Stimulated activated CD8-positive, alpha-beta memory T cell treated with anti-CD3 and anti-CD28 coated beads, Interleukin-2, amount 100 ng/mL, for 1 hour (primary cell): ENCODE results near the gene CMTM8.

ENCODE experiments used
- DNase-seq, 2 donors: peaks; one replicate each; pipeline ENCODE4 v3.0.0-alpha.2; 2020; ENCODE audit warnings: low read depth in 2 of 2

The CMTM8 gene

DNA sequence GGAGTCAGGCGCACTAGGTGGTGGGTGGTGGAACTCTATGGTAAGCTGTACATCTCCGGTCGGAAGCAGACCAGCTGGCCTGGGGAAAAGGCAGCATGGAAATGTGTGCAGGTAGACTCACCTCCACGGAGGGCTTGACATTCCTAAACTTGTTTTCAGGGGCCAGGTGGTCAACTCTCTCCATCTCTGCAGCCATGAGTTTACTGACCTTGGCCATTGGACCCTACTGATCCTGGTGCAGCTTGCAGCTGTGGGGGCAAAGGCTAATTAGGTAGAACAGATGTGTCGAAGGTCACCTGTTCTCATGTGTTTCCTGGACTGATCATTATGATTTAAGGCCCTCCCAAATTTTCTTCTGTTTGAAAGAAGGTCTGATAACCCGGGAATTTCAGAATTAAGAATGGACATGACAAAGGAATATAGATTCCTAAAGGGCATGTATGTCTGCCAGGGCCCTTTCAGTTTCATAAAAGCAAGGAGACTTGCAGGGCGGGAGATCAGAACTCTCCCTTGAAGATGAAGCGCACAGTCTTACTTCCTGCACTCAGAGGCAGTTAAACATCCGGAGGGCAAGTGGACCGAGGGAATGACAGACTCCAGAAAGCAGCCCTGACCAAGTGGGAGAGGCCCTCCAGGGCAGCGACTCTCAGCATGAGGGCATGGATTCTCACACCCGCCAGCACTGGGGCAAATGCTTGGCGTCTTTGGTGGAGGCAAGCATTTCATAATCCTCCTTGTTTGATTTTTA lies 97.1 kb downstream of the CMTM8 start:
- DNase-seq: no peak

DNA sequence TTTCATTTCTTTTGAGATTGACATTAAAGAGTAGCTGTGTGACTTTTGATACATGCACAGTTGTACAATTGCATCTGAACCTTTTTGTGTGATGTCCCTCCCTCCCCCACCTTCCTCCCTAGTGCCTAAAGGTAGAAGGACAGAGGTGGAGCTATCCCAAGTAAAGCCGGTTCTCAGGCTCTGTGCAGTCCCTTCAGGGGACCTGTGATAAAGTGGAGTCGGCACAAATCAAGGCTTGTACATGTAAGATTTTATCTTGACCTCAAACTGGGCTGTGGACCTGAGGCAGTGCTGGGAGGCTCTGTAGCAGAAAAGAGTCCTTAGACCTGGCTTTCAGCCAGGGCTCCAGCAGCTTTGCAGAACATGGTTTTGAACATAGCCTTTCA lies 97.6 kb downstream of the CMTM8 start:
- no peak for DNase-seq

DNA sequence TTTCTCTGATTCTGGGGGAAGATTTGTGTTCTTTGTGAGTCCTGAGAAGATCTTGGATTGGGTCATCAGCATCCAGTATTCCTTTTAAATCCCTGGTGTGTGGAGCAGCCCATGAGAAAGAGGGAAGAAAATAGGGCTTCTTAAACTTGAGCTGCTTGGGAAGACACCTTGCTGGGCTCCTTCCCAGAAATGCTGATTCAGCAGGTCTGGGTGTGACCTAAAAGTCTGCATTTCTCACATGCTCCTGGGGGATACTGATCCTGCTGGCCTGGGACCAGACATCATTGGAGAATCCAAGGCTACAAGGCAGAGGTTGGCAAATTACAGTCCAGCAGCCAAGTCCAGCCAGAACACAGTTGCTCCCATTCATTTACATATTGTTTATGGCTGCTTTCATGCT lies 99.0 kb downstream of the CMTM8 start:
- no peak for DNase-seq

DNA sequence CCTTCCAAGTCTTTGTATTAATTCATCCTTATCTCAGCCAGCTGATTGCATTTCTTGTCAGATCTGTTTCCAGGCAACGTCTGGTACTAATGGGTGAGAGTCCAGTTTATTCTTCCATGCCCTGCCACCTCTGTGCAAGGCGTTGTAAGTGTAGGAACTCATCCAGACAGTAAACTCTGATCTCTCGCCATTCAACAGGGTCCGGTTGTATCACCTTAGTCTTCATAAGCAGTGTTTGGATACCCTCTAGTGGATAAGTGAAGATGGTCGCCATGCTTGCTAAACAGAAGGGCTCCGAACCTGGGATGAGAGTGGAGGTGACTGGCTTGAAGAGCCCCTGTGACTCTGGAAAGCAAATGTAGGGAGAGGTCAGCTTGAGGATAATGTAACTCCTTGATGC lies 101.6 kb downstream of the CMTM8 start:
- no peak for DNase-seq

DNA sequence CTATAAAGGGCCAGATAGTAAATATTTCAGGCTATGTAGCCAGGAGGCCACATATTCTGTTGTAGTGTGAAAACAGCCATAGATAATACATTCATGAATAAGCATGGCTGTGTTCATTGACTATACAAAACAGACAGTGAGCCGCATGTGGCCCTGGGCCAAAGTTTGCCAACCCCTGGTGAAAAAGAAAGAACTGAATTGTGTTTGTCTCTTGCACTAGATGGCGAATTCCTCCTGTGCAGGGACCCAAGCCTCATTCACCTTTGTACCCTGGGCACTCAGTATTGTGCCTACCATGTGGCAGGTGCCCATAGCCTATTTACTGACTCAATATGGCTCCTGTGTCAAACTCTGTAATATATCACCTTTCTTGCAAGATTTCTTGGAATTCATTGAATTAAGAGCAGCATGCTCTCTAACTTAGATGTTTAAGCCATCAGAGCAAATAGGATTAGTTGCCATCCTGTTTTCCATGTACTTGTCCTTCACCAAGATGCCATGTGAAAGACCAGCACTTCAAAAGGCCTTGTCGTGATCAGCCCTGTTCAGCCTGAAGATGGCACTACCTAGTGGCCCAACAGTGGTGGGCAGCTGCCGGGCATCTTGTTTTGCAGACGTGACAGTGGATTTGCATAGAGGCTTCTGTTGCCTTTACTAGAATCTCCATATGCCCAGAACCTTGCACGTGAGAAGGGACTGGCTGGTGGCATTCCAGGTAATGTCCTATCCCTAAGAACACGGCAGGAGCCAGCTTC lies 102.3 kb downstream of the CMTM8 start:
- no peak for DNase-seq

DNA sequence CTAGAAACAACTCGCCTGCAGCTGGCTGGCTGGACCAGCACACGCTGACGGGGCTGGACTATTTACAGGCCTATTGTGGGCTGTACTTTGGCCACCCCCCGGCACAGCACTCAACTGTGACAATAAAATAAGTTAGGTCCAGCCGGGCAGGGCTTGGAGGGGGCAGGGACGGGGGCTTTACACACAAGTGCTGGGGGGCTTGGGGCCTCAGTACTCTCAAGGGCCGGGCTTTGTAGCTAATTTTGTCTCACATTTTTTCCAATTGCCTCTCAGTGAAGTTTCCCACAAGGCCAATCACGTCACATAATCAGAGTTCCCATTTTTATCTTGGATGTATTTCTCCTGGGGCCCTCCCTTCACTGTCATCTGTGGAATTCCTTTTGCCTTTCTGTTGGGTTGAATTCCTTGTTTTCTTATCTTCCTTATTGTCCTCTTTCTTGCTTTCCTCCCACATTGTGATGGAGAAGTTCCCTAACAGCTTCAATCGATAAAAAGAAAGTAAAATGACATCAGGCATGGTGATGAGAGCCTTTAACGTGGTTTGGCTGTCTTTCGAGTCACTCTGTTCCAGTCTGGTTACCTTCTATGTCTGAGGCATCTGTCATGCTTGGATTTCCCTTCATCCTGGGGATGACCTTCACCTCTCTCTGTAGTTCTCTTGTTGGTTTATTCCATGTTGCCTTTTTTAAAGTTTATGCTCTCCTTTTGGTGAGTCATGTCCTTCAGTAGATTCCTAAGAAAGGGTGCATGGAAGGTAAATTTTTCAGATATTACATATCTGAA lies 109.1 kb downstream of the CMTM8 start:
- no peak for DNase-seq

DNA sequence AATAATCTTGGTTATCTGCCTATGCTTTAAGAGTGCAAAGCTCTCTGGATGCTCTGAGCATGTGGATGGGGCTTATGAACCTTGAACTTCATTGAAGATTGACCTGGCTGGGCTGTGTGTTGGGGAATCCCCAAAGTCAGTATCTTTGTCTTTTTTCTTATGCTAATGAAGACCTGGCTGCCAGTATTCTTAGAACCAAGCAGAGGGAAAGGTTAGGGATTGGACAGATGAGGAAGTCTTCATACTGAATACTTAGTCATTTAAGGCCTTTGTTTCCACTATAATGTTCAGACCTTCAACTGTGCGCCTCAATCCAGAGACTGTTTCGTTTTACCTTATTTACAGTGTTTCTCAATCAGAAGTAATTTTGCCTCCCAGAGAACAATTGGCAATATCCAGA lies 110.7 kb downstream of the CMTM8 start:
- DNase-seq: no peak

DNA sequence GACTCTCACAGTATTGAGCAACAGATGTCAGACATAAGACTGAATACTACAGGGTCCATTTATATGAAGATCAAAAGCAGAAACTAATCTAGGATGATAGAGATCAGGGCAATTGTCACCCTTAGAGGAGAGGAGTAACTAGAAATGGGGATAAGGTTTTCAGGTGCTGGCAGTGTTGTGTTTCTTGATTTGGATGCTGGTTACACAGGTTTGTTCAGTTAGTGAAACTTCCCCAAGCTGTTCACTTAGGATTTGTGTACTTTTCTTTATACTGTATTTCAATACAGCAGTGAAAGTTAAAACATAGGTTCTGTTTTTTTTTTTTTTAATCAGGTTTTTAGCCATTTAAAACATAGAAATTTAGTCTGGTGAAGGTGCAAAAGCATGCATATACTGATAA lies 114.1 kb downstream of the CMTM8 start:
- DNase-seq: no peak

DNA sequence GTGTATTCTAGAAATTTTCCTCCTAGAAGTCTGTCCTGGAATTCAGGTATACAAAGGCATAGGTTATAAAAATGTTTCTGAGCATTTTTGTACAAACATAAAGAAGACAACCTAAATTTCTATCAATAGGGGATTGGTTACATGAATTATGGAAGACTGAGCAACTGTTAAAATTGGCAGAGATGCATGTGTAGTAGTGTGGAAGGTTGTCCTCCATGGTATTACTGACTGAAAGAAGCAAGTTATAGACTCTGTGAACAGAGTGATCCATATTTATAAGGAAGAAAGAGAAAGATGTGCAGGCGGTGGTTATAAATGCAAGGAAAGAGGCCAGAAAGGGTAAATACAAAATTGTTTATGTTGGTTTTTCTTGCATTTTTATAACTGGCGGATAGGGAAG lies 114.9 kb downstream of the CMTM8 start:
- no peak for DNase-seq

DNA sequence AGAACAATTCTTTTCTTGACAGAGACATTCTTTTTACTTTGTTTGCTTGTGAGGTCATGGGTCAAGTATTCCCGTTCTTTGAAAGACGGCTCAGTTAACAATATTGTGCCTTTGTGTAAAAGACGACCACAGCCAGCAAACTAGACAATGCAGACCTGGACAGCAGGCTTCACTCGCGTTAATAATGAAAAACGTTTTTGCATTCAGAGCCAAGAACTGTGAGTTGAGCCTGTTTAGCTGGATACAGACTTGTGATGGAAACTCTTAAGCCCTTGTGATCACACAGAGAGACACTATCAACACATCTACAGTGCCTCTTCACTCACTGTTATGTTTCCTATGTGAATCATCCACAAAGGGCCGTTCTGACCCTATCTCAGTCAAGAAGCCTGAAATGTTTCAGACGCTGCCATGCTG lies 115.9 kb downstream of the CMTM8 start:
- no peak for DNase-seq

DNA sequence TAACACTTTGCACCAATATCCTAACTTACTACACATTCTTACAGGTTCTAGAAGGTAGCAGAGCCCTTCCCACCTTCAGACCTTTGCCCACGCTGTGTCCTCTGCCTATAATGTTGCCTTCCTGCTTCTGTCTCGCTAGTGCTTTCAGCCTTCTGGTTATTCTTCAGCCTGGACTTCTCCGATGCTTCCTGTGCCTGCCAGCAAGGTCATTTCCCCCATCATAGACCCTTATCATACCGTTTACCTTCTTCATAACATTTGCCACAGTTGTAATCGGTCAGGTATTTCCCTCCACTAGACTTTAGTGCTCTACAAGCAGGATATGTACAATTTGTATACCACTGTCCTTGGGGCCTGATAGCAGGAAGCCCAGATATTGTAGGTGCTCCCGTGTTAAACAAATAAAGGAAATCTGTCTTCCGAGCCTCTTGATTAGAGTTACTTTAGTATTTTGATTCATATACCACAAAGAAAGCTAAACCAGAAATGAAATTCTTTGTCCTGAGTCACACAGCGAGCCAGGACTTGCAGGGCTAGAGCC lies 117.3 kb downstream of the CMTM8 start:
- DNase-seq: no peak

DNA sequence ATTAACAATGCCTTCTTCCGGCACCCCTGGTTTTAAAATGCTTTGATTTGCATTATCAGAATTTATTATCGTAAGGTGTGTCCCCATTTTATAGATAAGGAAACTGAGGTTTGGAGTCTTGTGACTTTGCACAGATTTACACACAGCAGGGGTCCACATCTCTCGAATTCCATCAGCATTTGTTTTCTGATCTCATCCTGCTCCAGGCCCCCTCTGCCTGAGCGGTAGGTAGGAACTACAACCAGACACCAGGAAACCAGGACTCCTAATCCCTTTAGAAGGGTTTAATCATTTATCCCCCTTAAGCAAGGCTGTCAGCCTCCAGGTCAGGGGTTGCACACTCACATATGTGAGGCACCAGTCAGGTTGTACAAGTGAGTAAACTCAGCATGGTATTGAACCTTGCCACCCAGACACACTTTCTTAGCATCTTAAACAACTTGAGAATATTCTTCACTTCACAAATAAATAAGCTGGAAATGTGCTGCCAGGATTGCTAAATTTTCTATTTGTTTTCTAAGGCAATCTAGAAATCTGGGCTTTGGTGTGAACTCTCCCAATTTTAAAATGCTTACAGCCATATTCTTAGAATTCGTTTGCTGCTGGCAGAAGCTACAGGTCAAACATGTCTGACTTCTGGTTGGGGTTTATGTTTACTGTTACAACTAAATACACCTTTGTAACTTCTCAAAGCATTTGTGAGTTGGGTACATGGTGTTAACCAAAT lies 121.4 kb downstream of the CMTM8 start:
- DNase-seq: no peak

DNA sequence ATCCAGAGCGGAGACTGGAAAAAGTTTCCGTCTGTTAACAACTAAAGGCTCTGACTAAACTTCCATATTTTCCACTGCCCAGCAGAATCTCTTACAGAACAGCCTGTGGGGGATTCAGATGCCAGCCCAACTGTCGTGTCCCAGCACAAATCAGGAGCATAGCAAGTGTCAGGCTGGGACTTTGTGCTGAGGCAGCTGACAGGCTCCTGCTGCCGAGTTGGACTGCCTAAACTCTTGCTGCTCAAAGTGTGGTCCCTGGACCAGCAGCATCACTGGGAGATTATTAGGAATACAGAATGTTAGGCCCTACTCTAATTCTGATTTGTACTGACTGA lies 122.0 kb downstream of the CMTM8 start:
- DNase-seq: no peak

DNA sequence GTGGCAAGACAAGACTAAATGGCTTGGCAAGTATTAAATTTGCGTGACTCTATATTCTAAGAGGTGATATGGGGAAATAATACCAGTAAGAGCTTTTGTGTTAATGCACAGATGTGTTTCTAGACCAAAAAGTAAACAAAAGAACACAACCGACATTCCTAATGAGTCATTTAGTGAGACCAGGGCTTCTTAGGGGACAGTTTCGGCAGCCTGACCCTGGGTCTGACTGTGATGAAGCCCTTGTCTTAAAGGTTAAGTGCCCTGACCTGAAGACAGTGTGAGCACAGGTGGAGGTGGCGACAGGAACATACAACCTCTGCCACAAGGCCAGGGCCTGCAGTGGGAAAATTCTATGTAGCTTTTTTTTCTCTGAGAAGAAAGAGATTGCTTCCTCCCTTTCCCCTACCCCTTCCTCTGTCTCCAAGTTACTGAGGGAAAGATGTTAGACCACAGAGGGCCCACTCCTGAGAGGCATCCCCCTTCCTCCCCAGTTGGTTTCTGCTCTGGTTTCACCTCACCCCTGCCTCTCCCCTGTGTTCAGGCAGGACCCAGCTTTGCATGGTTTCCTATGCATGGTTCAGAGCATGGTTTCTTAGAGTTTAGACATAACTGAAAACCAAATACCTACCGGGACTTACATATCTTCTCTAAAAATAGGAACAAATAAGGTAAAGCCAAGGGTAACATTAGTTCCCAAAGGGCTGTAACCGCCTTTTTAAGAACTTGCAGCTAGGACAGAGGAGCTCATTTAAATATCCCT lies 128.3 kb downstream of the CMTM8 start:
- DNase-seq: no peak

DNA sequence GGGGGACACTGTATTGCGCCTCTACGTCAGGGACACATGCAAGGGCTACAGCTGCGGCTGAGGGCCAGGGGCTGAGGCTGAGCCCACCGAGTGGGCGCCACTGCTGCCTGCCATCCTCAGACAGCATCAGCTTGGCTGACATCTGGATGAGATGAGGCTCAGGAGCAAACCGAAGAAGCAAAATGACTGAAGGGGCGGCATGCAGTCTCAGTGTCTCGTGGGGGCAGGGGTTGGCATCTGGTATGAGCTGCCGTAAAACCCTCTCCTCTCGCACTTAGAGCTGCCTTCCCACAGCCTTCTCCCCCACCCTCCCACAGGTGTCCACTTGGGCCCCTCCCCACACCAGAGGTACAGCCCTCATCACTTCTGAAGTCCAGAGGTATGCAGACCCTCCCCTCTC lies 129.0 kb downstream of the CMTM8 start:
- DNase-seq: no peak

DNA sequence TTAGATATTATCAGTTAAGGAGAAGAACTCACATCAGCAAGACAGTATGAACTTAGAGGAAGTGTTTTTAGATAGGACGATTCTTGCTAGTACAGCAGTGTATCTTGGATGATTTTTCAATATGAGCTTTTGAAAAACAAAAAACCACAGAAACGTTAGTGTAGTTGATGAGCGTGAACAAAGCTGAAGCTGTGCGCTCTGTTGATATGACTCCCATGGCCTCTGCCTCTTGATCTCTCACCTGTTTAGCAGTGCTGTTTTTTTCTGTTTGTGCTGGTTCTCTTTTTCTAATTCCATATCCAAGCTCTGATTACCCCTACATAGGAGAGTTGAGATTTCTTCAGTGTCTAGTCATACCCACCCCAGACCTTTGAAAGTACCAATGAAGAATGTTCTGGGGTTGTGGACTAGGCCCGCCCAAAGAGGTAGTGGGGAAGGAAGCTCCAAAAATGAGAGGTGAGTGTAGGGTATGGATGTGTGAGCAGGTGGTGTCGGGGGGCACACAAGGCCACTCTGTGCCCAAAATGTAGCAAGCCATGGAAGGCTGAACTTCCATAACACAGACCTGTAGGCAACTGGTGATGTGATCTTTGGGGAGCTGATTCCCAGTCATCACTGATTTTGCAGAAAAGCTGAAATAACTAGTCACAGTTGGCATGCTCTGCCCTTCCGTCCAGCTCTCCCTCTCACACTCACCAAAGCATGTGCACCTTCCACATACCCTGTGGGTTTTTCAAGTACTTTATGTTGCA lies 133.2 kb downstream of the CMTM8 start:
- DNase-seq: no peak

DNA sequence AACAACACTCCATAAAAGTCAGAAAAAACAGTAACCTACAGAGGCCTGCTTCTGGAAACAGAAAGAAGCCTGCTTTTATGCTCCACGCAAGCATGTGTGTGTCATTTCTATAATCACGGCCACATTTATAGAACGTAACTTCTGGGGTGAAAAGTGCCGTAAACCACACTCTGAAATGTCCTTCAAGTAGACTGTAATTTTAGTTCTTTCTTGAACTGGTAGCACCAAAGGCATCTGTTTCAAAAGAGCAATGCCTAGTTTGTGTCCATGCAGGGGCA lies 133.7 kb downstream of the CMTM8 start:
- no peak for DNase-seq

DNA sequence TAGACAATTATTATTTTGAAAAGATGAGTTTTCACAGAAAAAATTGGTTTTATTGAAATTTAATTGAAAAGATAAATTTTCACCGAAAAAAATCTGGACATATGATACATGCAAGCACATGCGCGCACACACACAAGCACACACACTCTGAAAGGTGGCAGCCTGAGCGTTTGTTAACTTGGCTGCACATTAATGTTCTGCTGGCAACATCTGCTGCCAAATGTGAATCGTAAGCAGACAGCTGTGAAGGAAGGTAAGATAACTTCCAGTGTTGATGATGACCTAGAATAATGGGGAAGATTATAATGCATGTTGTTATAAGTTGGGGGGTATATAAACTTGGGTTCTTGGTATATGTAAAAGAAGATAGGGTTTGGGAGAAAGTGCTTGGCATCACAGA lies 134.8 kb downstream of the CMTM8 start:
- no peak for DNase-seq

DNA sequence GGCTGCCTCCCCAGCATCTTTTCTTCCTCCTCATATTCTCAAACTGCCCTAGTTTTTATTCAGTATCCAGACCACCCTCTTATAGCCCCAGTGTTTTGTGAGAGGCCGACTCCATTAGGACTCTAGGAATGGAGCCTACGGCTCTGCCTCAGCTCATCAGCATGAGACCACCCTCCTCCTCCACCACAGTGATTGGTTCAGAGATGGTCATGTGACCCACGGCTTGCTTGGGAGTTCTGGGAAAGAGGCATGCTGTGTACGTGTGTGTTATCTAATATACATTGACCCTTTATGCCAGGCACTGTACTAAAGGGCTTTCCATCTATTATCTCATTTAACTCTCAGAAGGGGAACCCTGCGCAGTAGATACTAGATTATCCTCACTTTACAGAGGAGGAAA lies 135.4 kb downstream of the CMTM8 start:
- DNase-seq: no peak

DNA sequence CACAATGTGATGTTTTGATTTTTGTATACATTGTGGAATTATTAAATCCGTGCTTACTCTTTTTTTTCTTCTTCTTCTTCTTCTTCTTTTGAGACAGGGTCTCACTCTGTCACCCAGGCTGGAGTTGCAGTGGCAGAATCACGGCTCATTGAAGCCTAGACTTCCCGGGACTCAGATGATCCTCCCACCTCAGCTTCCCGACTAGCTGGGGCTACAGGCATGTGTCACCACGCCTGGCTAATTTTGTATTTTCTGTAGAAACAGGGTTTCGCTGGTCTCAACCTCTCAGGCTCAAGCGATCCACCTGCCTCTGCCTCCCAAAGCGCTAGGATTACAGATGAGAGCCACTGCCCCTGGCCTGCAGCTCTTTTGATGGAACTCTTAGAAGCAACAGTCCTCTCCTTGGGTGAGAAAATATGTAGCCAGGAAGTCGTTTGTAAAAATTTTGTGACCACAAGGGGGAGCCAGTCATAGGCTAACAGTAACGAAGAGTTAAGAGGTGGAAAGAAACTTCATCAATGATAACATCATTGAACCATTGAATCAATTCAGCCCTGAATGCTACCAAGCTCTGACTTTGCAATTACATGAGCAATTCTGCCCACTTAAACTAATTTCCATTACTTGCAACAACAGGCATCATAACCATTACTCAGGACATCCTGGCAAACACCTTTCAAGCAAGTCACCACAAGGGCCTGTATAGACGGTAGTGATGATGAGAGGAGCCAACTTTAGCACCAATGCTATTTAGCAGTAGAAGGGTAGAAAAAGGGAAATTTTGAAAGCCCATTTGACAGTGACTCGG lies 136.5 kb downstream of the CMTM8 start:
- peak in 1 of 2 donors; percentile 39 for DNase-seq
